Endothelial cell of umbilical vein (primary cell): ENCODE results near the gene RPS8.

ENCODE experiments used
- CTCF ChIP-seq, 2 donors: IDR thresholded peaks; 1 replicate in 1 of 2; 2 replicates in 1 of 2; pipeline ENCODE4 v1.5.1; 2011; ENCODE audit warnings: low read length in 2 of 2, mild to moderate bottlenecking in 2 of 2, moderate library complexity in 2 of 2, control low read depth in 1 of 2, inconsistent platforms in 1 of 2, low read depth in 1 of 2; ENCODE audit not compliant: insufficient read depth in 1 of 2; ENCODE audit errors: extremely low read depth in 1 of 2
- EZH2 ChIP-seq: IDR thresholded peaks from 2 replicates; pipeline ENCODE4 v1.6.1; 2012; ENCODE audit warnings: borderline replicate concordance, low read depth, mild to moderate bottlenecking, moderate library complexity, low read length, inconsistent platforms; ENCODE audit not compliant: severe bottlenecking
- JUN ChIP-seq: IDR thresholded peaks from 2 replicates; pipeline ENCODE4 v1.6.1; 2011; ENCODE audit warnings: borderline replicate concordance, low read depth; ENCODE audit not compliant: insufficient read length, insufficient read depth
- MAX ChIP-seq: IDR thresholded peaks from 2 replicates; pipeline ENCODE4 v1.6.1; 2011; ENCODE audit not compliant: insufficient read depth, insufficient read length
- MYC ChIP-seq: IDR thresholded peaks from one replicate; pipeline ENCODE4 v1.6.1; 2011; ENCODE audit warnings: mild to moderate bottlenecking, low read depth, low read length
- POLR2A ChIP-seq: IDR thresholded peaks from 2 replicates; pipeline ENCODE4 v1.6.1; 2012; ENCODE audit warnings: low read depth, mild to moderate bottlenecking, control low read depth, low read length
- POLR2AphosphoS5 ChIP-seq: IDR thresholded peaks from 2 replicates; pipeline ENCODE4 v1.6.1; 2012; ENCODE audit warnings: low read depth, mild to moderate bottlenecking, control low read depth, low read length, moderate library complexity; ENCODE audit not compliant: insufficient read depth

GRCh38 chr1:44803062-44803311, 27.6 kb downstream of the RPS8 start:
- TF ChIP-seq MAX: no peak
- no peak for TF ChIP-seq POLR2A
- no peak for TF ChIP-seq POLR2AphosphoS5
- no peak for TF ChIP-seq MYC
- TF ChIP-seq CTCF (IDR thresholded peaks at IDR 0.05; ENCODE audit: extremely low read depth in 1 of 2, insufficient read depth in 1 of 2, low read depth in 1 of 2, low read length in 2 of 2): no peak
- TF ChIP-seq JUN: no peak
- no peak for TF ChIP-seq EZH2
